A549 (cell line): ENCODE data around the gene DCAF4. TPM values are rescaled to one million over a fixed set of nuclear protein-coding genes. Genes with fewer than 3 reads are reported as not detected.

Experiments used
- ATAC-seq, 2 experiments: fragments of 200-7000 bp in 1 of 2; fragments of >200 bp in 1 of 2; cut with Nextera tagmentation in 1 of 2; cut with Tn5 transposase in 1 of 2; 3 replicates each; pipeline versions ENCODE4 v1.8.0 to v1.9.1; 2018 to 2020; ENCODE audit warnings: mild to moderate bottlenecking in 1 of 2, moderate library complexity in 1 of 2
- CTCF ChIA-PET: fragments of 300-600 bp; sonication (Branson Sonifier 250); formaldehyde crosslinking; extraction: SDS; loops from one replicate; lab custom pipeline; 2021; ENCODE audit warnings: antibody characterized with exemption, inconsistent platforms; lab: Yijun Ruan, JAX
- POLR2A ChIA-PET: fragments of 350-600 bp; formaldehyde crosslinking; extraction: SDS; loops from one replicate; lab custom pipeline; 2021; ENCODE audit warnings: antibody characterized with exemption, inconsistent platforms; lab: Yijun Ruan, JAX
- DNase-seq, 2 experiments: peaks; one replicate each; pipeline versions ENCODE4 v3.0.0 to v3.0.0-alpha.2; 2011 to 2016; ENCODE audit warnings: low read depth in 1 of 2, low spot score in 1 of 2
- FAIRE-seq: peaks from 2 replicates; lab custom pipeline; 2011; peaks lifted over from hg19 to GRCh38; lab: Jason Lieb, UNC
- H3K27ac ChIP-seq, 2 experiments: fragments of >200 bp; sonication (Bioruptor Twin); formaldehyde crosslinking; 3 replicates each; pipeline ENCODE4 v1.5.1; 2016 to 2017
- H3K4me1 ChIP-seq: fragments of >200 bp; sonication (Bioruptor Twin); formaldehyde crosslinking; 3 replicates; pipeline ENCODE4 v1.6.1; 2016
- H3K4me2 ChIP-seq: fragments of >200 bp; sonication (Bioruptor Twin); formaldehyde crosslinking; 3 replicates; pipeline ENCODE4 v1.6.1; 2016
- H3K4me3 ChIP-seq: fragments of >200 bp; sonication (Bioruptor Twin); formaldehyde crosslinking; 3 replicates; pipeline ENCODE4 v1.5.1; 2016
- H3K9me3 ChIP-seq: fragments of >200 bp; sonication (Bioruptor Twin); formaldehyde crosslinking; 3 replicates; pipeline ENCODE4 v1.6.1; 2016
- CBX2 ChIP-seq: fragments of 200-600 bp; sonication (generic); IDR thresholded peaks from 2 replicates; pipeline ENCODE4 v1.6.1; 2016; ENCODE audit warnings: low read depth, mild to moderate bottlenecking, borderline replicate concordance
- CBX8 ChIP-seq: fragments of 200-600 bp; sonication (generic); IDR thresholded peaks from 2 replicates; pipeline ENCODE4 v1.6.1; 2016
- CEBPB ChIP-seq, 2 experiments: fragments of >200 bp in 1 of 2; sonication (Bioruptor Twin) in 1 of 2; formaldehyde crosslinking in 1 of 2; IDR thresholded peaks; 2 replicates each; pipeline ENCODE4 v1.6.1; 2012 to 2016
- EP300 ChIP-seq, 2 experiments: fragments of >200 bp; sonication (Bioruptor Twin); formaldehyde crosslinking; IDR thresholded peaks; 2 replicates in 1 of 2; 3 replicates in 1 of 2; pipeline ENCODE4 v1.6.1; 2016 to 2017
- FOXS1 ChIP-seq: fragments of 250-450 bp; sonication (Bioruptor Pico); IDR thresholded peaks from 2 replicates; pipeline ENCODE4 v1.5.0; 2020; ENCODE audit warnings: mild to moderate bottlenecking, moderate library complexity
- GATA3 ChIP-seq: IDR thresholded peaks from 2 replicates; pipeline ENCODE4 v1.6.1; 2012; ENCODE audit warnings: borderline replicate concordance
- HOXA7 ChIP-seq: fragments of 250-450 bp; sonication (Bioruptor Pico); IDR thresholded peaks from 2 replicates; pipeline ENCODE4 v1.5.0; 2020; ENCODE audit warnings: mild to moderate bottlenecking, moderate library complexity
- HOXB13 ChIP-seq: fragments of 250-450 bp; sonication (Bioruptor Pico); IDR thresholded peaks from 2 replicates; pipeline ENCODE4 v1.5.0; 2020; ENCODE audit warnings: low read depth, mild to moderate bottlenecking, moderate library complexity
- JUNB ChIP-seq: fragments of >200 bp; sonication (Bioruptor Twin); formaldehyde crosslinking; IDR thresholded peaks from 2 replicates; pipeline ENCODE4 v1.6.1; 2016
- MYC ChIP-seq: IDR thresholded peaks from 2 replicates; pipeline ENCODE4 v1.6.1; 2012; ENCODE audit warnings: mild to moderate bottlenecking, inconsistent platforms, low read length, improper control_type of control experiment, borderline replicate concordance
- NFE2L2 ChIP-seq: fragments of 150-350 bp; conservative IDR thresholded peaks from 2 replicates; pipeline ENCODE4 v1.6.1; 2014; ENCODE audit warnings: low read length
- NR3C1 ChIP-seq: fragments of >200 bp; sonication (Bioruptor Twin); formaldehyde crosslinking; IDR thresholded peaks from 3 replicates; pipeline ENCODE4 v1.6.1; 2017
- PHF8 ChIP-seq: fragments of 200-600 bp; sonication (generic); IDR thresholded peaks from 2 replicates; pipeline ENCODE4 v1.6.1; 2016; ENCODE audit warnings: low read depth, mild to moderate bottlenecking, antibody characterized with exemption, moderate library complexity, borderline replicate concordance
- RAD21 ChIP-seq, 2 experiments: fragments of >200 bp in 1 of 2; sonication (Bioruptor Twin) in 1 of 2; formaldehyde crosslinking in 1 of 2; IDR thresholded peaks in 1 of 2; conservative IDR thresholded peaks in 1 of 2; 2 replicates in 1 of 2; 3 replicates in 1 of 2; pipeline ENCODE4 v1.6.1; 2012 to 2018; ENCODE audit warnings: inconsistent platforms in 1 of 2
- REST ChIP-seq: fragments of 200-600 bp; sonication (generic); IDR thresholded peaks from 2 replicates; pipeline ENCODE4 v1.6.1; 2016; ENCODE audit warnings: antibody characterized with exemption, mild to moderate bottlenecking, moderate library complexity
- RFX5 ChIP-seq: fragments of 450-650 bp; IDR thresholded peaks from 2 replicates; pipeline ENCODE4 v1.7.1; 2014; ENCODE audit warnings: antibody characterized with exemption, mild to moderate bottlenecking, moderate library complexity
- ZNF302 ChIP-seq: fragments of 250-450 bp; sonication (Bioruptor Pico); IDR thresholded peaks from 2 replicates; pipeline ENCODE4 v1.9.0; 2021; ENCODE audit warnings: inconsistent platforms, mild to moderate bottlenecking, moderate library complexity
- ZSCAN20 ChIP-seq: fragments of 250-450 bp; sonication (Bioruptor Pico); IDR thresholded peaks from 2 replicates; pipeline ENCODE4 v1.8.0; 2022; ENCODE audit warnings: mild to moderate bottlenecking, moderate library complexity
- WGBS: methylation state at CpG from one replicate; pipeline ENCODE4 v1.1.6; 2017; ENCODE audit errors: missing lambda C conversion rate; 5-methylcytosine and 5-hydroxymethylcytosine counted together
- polyA plus RNA-seq, 4 experiments: library from polyadenylated mRNA; depleted of rRNA in 3 of 4; stranded (reverse); fragments of >200 nt; fragmentation: RNase III in 1 of 4; extraction: RNeasy Plus Mini Kit Qiagen cat#74134 plus additional on column Dnase treatment in 1 of 4; gene quantifications; 2 replicates in 3 of 4; 3 replicates in 1 of 4; pipeline ENCODE4 v1.2.3, GENCODE V29; 2011 to 2017
- TF ChIP-seq, protein P1 (sequence below): fragments of >200 bp; sonication (Bioruptor Twin); formaldehyde crosslinking; IDR thresholded peaks from 2 replicates; pipeline ENCODE4 v1.6.1; 2016
- TF ChIP-seq, protein P2 (sequence below): IDR thresholded peaks from 2 replicates; pipeline ENCODE4 v1.6.1; 2012
- TF ChIP-seq, protein P3 (sequence below): fragments of 250-450 bp; sonication (Bioruptor Pico); IDR thresholded peaks from 2 replicates; pipeline ENCODE4 v1.5.0; 2020; ENCODE audit warnings: low read depth, mild to moderate bottlenecking, moderate library complexity

Gene DCAF4
- polyA plus RNA-seq, 2 of the 4 experiments (the other 2 are of a cell fraction): 18.4 to 22.4 TPM

DNA sequence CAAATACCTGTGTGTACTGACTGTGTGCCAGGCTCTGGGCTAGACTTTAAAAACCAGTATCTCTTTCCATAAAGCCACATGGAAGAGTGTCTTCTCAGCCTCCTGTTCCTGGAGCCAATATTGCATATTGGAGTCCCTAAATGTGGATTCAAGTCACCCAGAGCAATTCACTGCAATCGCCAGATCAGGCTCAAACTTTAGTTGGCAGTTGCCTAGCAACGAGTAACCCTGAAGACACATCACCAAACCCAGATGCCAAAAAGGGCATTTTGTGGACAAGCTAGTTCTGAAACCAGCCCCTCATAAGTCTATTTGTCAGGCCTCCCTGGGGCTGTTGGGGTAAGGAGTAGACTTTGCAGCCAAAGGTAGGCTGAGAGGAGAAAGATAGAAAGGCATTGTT is 46.1 kb upstream of the DCAF4 start:
- H3K4me2 ChIP-seq: no peak overlapping the region
- 20% methylated on average over 2 of the region's 2 CpGs for WGBS
- no peak for FAIRE-seq
- POLR2A ChIA-PET: no interaction called here
- no peak for DNase-seq
- CTCF ChIA-PET: no interaction called here
- H3K9me3 ChIP-seq: no peaks in the 10 kb centered on the region
- TF ChIP-seq ZSCAN20 (CRISPR knock-in tag): no peak
- TF ChIP-seq, protein P1, sequence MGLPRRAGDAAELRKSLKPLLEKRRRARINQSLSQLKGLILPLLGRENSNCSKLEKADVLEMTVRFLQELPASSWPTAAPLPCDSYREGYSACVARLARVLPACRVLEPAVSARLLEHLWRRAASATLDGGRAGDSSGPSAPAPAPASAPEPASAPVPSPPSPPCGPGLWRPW: no peak
- no peak for TF ChIP-seq HOXA7
- no peak for TF ChIP-seq MYC
- TF ChIP-seq CEBPB (IDR thresholded peaks at IDR 0.05): no peak
- TF ChIP-seq, protein P2, sequence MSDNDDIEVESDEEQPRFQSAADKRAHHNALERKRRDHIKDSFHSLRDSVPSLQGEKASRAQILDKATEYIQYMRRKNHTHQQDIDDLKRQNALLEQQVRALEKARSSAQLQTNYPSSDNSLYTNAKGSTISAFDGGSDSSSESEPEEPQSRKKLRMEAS: no peak
- TF ChIP-seq NFE2L2: no peak
- no peak for TF ChIP-seq ZNF302
- TF ChIP-seq CBX8: no peak
- no peak overlapping the region for H3K27ac ChIP-seq
- no peak for ATAC-seq
- H3K4me1 ChIP-seq: no peaks in the 10 kb centered on the region
- no peak overlapping the region for H3K4me3 ChIP-seq

GRCh38 chr14:72880820-72881219 is 45.4 kb upstream of the DCAF4 start:
- POLR2A ChIA-PET: no interaction called here
- no peak overlapping the region for H3K4me3 ChIP-seq
- H3K4me2 ChIP-seq: no peak overlapping the region
- H3K27ac ChIP-seq: no peak overlapping the region
- no peak for ATAC-seq
- no peak for TF ChIP-seq HOXB13 (CRISPR knock-in tag)
- no peak for TF ChIP-seq NR3C1
- no peak for TF ChIP-seq CBX2
- TF ChIP-seq, all 56 proteins: peak for 0
- CTCF ChIA-PET: interaction anchor here (1.5 kb wide), 1 partner anchor 24 kb away, joined by 4 read pairs; no protein-coding TSS in a partner anchor
- H3K9me3 ChIP-seq: no peaks in the 10 kb centered on the region
- FAIRE-seq (no peak), DNase-seq (no peak)
- WGBS: 23% methylated on average over 2 of the region's 2 CpGs
- H3K4me1 ChIP-seq: no peaks in the 10 kb centered on the region

GRCh38 chr14:72881543-72881942 is 44.7 kb upstream of the DCAF4 start:
- TF ChIP-seq ZSCAN20 (CRISPR knock-in tag) (no peak), CBX2 (no peak), PHF8 (no peak), MYC (no peak), FOXS1 (no peak), RFX5 (no peak), EP300 (IDR thresholded peaks at IDR 0.05) (no peak), JUNB (no peak), CEBPB (IDR thresholded peaks at IDR 0.05) (no peak), NR3C1 (no peak), REST (no peak), RAD21 (conservative IDR thresholded peaks at IDR 0.05 in 1 of 2, IDR thresholded peaks at IDR 0.05 in 1 of 2) (no peak), GATA3 (no peak)
- TF ChIP-seq, protein P3, sequence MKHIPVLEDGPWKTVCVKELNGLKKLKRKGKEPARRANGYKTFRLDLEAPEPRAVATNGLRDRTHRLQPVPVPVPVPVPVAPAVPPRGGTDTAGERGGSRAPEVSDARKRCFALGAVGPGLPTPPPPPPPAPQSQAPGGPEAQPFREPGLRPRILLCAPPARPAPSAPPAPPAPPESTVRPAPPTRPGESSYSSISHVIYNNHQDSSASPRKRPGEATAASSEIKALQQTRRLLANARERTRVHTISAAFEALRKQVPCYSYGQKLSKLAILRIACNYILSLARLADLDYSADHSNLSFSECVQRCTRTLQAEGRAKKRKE: no peak
- Histone ChIP-seq H3K4me2 (no peak overlapping the region), H3K4me1 (no peaks in the 10 kb centered on the region), H3K4me3 (no peak overlapping the region), H3K27ac (no peak overlapping the region), H3K9me3 (no peaks in the 10 kb centered on the region)
- no peak for FAIRE-seq
- 3% methylated on average over 2 of the region's 2 CpGs for WGBS
- POLR2A ChIA-PET: no interaction called here
- CTCF ChIA-PET: interaction anchor here (1.5 kb wide), 1 partner anchor 23 kb away, joined by 4 read pairs; no protein-coding TSS in a partner anchor
- DNase-seq: no peak
- no peak for ATAC-seq
